ENCODE results near the gene CD226.
"Not testable (repeated sequence)": the region's sequence is repeated elsewhere in the genome, so short reads cannot be mapped to it uniquely, and the experiment has no call there.

Gene CD226

GRCh38 chr18:69978732-69979715, 31.4 kb upstream of the CD226 start:
- in situ Hi-C loops (cut with HindIII; ENCODE audit: low pct_unique_long_range_greater_than_20kb, low sequenced_read_pairs), result no loop called here
- no peak for TF ChIP-seq JUND (IDR thresholded peaks at IDR 0.05; ENCODE audit: low read depth)
- DNase-seq (ENCODE audit: low read depth in 1 of 2, low spot score in 1 of 2), result no peak

DNA sequence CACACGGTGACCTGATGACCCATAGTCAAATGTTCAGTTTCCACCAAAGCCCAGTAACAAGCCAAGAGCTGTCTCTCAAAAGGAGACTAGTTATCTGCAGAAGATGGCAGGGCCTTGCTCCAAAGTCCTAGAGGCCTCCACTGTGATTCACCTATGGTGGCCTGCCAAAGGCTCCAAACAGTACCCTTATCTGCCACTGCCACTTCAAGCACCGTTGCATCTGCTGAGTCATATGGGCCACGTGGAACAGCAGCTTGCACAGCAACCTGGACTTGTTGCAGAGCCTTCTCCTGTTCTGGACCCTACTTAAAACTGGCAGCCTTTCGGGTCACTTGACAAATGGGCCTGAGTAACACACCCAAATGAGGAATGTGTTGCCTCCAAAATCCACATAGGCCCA, 27.6 kb upstream of the CD226 start:
- in situ Hi-C loops (cut with HindIII; ENCODE audit: low pct_unique_long_range_greater_than_20kb, low sequenced_read_pairs); DNase-seq (ENCODE audit: low read depth in 1 of 2, low spot score in 1 of 2): not testable (repeated sequence)

DNA sequence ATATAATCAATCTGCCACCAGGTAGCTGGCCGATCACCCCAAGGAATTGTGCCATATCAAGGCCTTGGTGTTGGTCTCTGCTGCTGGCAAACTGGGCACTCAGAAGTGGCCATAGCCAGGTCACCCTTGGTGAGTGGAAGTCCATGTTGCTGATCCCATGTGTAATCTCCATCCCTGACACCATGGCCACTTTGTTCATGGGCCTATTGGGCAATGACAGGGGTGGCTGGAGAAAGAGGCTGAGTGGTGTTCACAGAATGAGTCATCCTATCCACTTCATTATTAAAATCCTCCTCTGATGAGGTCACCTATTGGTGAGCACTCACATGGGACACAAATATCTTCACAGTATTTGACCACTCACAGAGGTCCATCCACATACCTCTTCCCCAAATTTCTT, 26.7 kb upstream of the CD226 start:
- no peak for DNase-seq (ENCODE audit: low read depth in 1 of 2, low spot score in 1 of 2)
- in situ Hi-C loops (cut with HindIII; ENCODE audit: low pct_unique_long_range_greater_than_20kb, low sequenced_read_pairs), result no loop called here
- no peak for TF ChIP-seq JUND (IDR thresholded peaks at IDR 0.05; ENCODE audit: low read depth)

DNA sequence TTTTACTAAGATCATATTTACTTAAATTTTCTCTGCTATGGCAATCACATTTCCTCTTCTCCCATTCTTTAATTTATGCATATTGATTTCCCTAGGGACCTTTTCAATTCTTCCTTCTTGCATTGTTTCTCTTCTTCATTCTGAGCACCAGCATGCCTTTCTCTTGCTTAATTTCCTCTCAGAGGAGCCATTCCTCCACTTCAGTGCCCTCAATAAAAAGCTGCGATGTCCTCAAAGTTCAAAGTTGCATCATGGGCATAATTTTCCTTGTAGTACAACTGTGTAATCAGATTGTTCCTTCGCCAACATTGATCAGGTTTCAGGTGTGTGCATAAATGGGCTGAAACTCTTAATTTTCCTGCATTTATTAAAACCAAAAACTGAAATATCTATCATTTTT, 21.8 kb upstream of the CD226 start:
- DNase-seq (ENCODE audit: low read depth in 1 of 2, low spot score in 1 of 2), result no peak
- no peak for TF ChIP-seq JUND (IDR thresholded peaks at IDR 0.05; ENCODE audit: low read depth)
- in situ Hi-C loops (cut with HindIII; ENCODE audit: low pct_unique_long_range_greater_than_20kb, low sequenced_read_pairs), result no loop called here

DNA sequence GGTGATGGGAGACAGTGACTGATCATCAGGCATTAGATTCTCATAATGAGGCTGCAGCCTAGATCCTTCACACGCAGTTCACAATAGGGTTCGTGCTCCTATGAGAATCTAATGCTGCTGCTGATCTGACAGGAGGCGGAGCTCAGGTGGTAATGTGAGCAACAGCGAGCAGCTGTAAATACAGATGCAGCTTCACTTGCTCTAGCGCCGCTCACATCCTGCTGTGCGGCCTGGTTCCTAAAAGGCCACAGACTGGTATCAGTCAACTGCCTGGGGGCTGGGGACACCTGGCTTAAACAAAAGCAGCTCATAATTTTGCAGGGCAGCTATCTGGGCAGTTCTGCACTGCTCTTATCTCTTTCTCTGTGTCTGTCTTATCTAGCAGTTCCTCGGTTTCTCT, 20.4 kb upstream of the CD226 start:
- DNase-seq (ENCODE audit: low read depth in 1 of 2, low spot score in 1 of 2), result no peak
- no peak for TF ChIP-seq JUND (IDR thresholded peaks at IDR 0.05; ENCODE audit: low read depth)
- in situ Hi-C loops (cut with HindIII; ENCODE audit: low pct_unique_long_range_greater_than_20kb, low sequenced_read_pairs), result no loop called here

DNA sequence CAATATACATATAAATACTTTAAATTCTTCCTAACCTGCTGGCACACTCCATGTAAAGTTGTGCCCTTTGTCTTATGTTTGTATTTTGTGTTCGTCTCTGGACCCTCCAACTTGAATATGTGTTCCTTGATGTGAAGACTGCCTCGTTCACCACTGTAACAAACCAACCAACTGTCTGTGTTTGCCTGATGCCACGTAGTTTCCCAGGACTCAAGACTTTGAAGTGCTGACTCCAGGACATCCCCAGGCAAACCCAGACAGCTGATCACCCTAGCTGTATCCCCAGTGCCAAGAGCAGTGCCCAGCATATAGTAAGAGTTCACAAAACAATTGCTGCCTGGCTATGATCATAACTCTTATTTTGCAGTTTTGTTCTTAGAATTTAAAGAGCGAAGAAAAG, 15.5 kb upstream of the CD226 start:
- no peak for TF ChIP-seq JUND (IDR thresholded peaks at IDR 0.05; ENCODE audit: low read depth)
- DNase-seq (ENCODE audit: low read depth in 1 of 2, low spot score in 1 of 2), result no peak
- in situ Hi-C loops (cut with HindIII; ENCODE audit: low pct_unique_long_range_greater_than_20kb, low sequenced_read_pairs), result no loop called here

DNA sequence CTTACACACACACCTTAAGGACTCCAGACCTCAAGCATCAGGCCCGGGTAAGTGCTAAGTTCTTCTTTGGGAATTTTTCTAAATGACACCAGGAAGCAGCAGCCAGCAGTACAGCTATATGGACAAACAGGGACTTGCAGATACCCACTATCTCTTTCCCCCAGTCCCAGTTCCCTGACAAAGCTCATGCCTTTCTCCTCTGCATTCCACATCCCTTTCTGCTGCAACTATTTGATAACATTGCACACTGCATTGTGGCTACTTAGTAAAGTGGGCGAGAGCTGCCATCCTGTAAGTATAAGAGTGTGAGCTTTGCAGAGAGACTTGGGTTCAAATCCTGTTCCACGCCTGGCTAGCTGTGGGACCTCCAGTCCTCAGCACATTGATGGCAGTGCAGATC, 14.0 kb upstream of the CD226 start:
- DNase-seq (ENCODE audit: low read depth in 1 of 2, low spot score in 1 of 2), result no peak
- TF ChIP-seq JUND (IDR thresholded peaks at IDR 0.05; ENCODE audit: low read depth), result no peak
- in situ Hi-C loops (cut with HindIII; ENCODE audit: low pct_unique_long_range_greater_than_20kb, low sequenced_read_pairs), result no loop called here

- no peak for TF ChIP-seq JUND (IDR thresholded peaks at IDR 0.05; ENCODE audit: low read depth)
- no peak for DNase-seq (ENCODE audit: low read depth in 1 of 2, low spot score in 1 of 2)
- in situ Hi-C loops (cut with HindIII; ENCODE audit: low pct_unique_long_range_greater_than_20kb, low sequenced_read_pairs), result no loop called here
Measured at GRCh38 chr18:69958422-69958821, 10.7 kb upstream of the CD226 start.

DNA sequence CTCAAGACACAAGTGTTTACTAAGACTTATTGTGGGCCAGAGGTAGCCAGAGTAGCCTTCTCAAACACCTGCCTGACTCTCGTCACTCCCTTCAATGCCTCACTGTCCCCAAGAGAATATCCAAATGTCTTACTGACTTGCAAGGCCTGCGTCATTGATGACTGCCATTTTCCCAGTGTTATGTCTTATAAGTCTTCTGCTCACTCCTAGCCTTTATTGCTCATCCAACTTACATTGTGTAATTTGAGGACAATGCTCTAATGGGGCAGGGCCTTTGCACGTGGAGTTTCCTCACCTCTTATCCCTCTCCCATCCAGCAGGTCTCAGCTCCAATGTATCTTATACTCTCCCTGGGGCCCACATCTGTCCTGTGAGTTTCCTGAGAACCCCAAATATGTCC, 10.1 kb upstream of the CD226 start:
- in situ Hi-C loops (cut with HindIII; ENCODE audit: low pct_unique_long_range_greater_than_20kb, low sequenced_read_pairs), result no loop called here
- TF ChIP-seq JUND (IDR thresholded peaks at IDR 0.05; ENCODE audit: low read depth), result no peak
- DNase-seq (ENCODE audit: low read depth in 1 of 2, low spot score in 1 of 2), result no peak

GRCh38 chr18:69956665-69957620, 9.3 kb upstream of the CD226 start:
- in situ Hi-C loops (cut with HindIII; ENCODE audit: low pct_unique_long_range_greater_than_20kb, low sequenced_read_pairs), result no loop called here
- no peak for DNase-seq (ENCODE audit: low read depth in 1 of 2, low spot score in 1 of 2)
- no peak for TF ChIP-seq JUND (IDR thresholded peaks at IDR 0.05; ENCODE audit: low read depth)

DNA sequence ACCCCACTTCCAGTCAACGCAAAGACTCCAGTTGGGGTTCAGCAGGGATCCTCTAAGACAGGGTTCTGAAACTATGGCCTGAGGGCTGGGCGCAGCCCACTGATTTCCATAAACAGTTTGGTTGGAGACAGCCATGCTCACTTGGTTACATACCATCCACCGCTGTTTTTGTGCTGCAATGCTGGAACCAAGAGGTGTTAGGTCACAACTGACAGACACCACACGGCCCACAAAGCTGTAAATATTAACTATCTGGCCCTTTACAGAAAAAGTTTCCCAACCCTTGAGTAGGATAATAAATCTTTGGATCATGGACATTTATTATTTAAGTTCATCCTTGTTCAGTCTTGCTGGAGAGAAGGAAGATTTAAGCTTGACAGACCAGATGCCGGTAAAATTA, 8.4 kb upstream of the CD226 start:
- no peak for TF ChIP-seq JUND (IDR thresholded peaks at IDR 0.05; ENCODE audit: low read depth)
- no peak for DNase-seq (ENCODE audit: low read depth in 1 of 2, low spot score in 1 of 2)
- in situ Hi-C loops (cut with HindIII; ENCODE audit: low pct_unique_long_range_greater_than_20kb, low sequenced_read_pairs), result no loop called here

GRCh38 chr18:69954719-69955480, 7.2 kb upstream of the CD226 start:
- no peak for TF ChIP-seq JUND (IDR thresholded peaks at IDR 0.05; ENCODE audit: low read depth)
- no peak for DNase-seq (ENCODE audit: low read depth in 1 of 2, low spot score in 1 of 2)
- in situ Hi-C loops (cut with HindIII; ENCODE audit: low pct_unique_long_range_greater_than_20kb, low sequenced_read_pairs), result no loop called here

Measured in T47D (cell line).